HG02571 (cell line): ENCODE results near the gene ITPK1.
"Not testable (repeated sequence)": the region's sequence is repeated elsewhere in the genome, so short reads cannot be mapped to it uniquely, and the experiment has no call there.

Experiments
- ATAC-seq: cut with Tn5 transposase; IDR thresholded peaks from one replicate; pipeline ENCODE4 v1.9.1; 2021; ENCODE audit warnings: mild to moderate bottlenecking, moderate library complexity; ENCODE audit not compliant: unreplicated experiment

ITPK1 gene

DNA sequence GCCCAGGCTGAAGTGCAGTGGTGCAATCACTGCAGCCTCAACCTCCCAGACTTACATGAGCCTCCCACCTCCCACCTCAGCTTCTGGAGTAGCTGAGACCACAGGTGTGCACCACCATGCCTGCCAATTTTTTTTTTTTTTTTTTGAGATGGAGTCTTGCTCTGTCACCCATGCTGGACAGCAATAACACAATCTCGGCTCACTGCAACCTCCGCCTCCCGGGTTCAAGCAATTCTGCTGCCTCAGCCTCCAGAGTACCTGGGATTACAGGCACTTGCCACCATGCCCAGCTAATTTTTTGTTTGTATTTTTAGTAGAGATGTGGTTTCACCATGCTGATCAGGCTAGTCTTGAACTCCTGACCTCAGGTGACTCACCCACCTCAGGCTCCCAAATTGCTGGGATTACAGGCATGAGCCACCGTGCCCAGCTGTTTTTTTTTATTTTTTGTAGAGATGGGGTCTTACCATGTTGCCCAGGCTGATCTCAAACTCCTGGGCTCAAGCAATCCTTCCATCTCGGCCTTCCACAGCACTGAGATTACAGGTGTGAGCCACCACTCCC lies 15.6 kb upstream of the ITPK1 start:
- not testable (repeated sequence) for ATAC-seq

DNA sequence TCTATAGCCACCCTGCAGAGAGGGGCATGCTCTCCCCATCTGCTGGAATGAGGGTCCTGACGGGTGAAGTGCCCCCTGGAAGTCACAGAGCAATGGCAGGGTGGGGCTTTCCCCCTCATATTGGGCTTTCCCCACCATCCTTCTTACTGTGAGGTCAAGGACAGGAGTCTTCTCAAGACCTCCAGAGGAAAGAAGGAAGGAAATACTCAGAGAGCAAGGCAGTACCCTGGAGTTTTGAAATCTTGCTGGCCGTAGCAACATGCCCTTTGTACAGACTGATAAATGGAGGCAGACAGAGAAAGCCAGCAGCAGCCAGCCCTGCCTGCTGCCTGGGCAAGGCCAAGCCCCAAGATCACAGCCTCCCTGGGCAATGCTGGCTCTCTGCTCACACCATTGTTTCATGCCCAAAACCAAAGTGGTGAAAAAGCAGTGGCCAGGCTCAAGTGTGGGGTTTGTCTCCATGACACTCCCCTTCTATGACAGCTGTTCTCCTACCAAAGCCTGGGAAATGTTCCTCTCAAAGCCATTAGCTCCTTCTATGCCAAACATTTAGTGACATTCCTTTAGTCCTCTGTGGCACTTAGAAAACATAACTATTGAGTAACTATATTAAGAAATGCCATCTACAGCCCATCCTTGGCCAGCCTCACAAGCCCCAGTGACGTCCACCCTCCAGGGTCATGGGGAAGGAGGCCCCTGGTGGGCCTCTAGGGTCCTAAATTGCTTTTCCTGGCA lies 13.2 kb upstream of the ITPK1 start:
- no peak for ATAC-seq

DNA sequence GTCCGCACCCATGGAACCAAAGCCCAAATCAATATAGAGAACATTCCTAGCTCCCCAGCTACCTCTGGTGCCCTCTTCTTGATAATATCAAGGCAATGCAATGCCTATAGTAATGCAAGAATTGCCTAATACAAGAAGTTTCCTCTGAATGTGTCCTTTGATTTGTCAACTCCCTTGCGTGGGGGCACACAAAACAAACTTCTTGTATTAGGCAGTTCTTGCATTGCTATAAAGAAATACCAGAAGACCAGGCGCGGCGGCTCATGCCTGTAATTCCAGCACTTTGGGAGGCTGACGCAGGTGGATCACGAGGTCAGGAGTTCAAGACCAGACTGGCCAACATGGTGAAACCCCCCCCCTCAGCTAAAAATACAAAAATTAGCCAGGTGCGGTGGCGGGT lies 10.4 kb upstream of the ITPK1 start:
- ATAC-seq = no peak

DNA sequence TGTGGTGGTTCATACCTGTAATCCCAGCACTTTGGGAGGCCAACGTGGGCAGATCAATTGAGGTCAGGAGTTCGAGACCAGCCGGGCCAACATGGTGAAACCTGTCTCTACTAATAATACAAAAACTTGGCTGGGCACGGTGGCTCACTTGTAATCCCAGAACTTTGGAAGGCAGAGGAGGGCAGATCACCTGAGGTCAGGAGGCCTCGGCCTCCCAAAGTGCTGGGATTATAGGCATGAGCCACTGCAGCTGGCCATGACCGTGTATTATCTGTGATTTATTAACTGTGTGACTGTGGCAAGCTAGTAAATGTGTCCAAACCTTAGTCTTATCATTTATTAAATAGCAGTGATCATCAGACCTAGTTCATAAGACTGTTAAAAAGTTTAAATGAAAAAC lies 7.1 kb upstream of the ITPK1 start:
- ATAC-seq = no peak

DNA sequence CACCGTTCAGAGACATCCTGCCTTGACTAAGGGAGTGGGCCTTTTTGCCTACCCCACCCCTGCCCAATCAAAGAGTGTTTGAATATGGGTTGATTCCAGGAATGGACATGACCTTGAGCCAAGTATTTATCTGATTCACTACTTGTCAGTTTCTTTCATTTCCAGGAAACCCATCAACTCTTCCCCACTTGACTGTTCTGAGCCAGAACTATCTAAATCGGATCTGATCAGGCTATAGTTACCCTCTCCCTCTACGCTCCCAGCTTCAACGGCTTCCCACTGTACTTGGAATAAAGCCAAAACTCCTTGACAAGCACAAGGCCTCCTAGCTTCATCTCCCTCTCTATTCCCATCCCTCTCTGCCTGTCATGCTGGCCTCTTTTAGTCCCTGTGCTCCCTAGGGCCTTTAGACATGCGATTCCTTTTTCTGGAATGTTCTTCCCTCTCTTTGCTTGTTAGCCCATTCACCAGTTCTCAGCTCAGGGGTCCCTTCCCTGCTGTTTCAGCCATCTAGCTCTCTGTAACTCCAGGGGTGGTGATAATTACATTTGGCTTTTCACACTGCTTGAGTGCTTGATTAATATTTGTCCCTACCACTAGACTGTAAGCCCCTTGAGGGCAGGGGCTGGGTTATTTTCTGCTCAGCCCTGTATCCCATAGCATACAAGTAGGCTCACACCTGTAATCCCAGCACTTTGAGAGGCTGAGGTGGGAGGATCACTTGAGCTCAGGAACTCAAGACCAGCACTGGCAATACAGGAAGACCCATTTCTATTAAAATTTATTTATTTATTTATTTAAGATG lies 5.5 kb upstream of the ITPK1 start:
- no peak for ATAC-seq

DNA sequence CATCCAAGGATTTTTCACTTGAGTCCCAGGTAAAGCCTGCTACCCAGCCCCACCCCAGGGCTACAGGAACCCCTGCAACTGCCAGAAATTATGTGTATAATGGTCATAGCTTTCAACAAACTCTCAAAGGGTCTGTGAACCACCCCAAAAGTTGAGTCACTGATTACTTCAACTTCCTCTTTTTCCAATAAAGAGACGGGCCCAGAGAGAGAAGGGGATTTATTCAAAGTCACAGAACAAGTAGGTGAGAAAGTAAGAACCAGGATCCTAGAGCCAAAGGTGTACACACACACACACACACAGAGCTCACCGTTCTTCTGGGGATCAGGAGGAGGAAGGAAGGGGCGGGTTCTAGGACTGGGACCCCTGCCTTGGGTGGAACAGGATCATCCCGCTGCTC lies 4.8 kb upstream of the ITPK1 start:
- ATAC-seq = no peak

DNA sequence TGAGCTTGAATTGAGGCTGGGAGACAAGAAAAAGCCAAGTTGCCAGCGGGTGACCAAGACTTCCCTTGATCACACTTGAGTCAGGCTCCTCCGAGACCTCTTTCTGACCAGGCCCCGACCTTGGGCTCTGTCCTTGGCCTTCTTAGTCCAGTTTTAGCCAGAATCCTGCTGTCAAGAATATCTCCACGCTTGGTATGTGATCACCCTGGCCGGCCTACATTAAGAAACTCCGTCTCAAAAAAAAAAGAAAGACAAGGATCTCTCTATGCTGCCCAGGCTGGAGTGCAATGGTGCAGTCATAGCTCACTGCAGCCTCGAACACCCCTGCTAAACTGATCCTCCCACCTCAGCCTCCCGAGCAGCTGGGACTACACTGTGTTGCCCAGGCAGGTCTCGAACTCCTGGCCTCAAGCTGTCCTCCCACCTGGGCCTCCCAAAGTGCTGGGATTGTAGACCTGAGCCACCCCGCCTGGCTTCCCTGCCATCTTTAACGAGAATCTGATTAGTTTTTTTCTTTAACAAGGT lies 1.0 kb upstream of the ITPK1 start:
- ATAC-seq = no peak

DNA sequence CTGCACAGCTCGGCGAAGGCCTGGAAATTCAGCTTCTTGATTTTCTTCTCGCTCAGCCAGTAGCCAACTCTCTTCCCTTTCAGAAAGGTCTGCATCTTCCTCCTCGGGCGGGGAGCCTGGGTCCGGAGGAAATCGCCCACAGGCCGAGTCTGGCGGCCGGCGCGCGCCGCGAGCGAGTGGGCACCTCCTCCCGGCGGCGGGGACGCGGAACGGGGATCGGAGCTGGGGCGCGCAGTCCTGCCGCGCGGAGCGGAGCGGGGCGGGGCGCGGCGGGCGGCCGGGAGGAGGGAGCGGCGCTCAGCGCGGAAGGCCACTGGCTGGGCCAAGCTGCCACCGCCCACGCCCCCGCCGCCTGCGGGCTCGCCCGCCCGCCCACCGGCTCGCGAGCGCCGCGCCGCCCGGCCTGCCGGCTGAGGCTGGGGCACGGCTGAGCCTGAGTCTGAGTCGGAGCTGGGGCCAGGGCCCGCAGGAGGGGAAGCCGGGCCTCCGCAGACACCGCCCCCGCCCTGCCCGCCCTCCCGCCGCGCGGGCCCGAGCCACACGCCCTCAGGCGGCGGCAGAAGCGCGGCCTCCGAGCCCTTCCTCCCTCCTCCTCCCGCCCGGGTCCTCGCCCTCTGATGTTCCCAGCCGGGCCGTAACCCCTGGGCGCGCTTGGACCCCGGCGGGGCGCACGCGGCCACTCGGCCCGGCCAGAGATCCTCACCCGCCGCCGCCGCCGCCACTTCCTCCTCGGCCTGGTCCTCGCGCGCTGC lies 480 bp downstream of the ITPK1 start:
- ATAC-seq = peak; percentile 78

DNA sequence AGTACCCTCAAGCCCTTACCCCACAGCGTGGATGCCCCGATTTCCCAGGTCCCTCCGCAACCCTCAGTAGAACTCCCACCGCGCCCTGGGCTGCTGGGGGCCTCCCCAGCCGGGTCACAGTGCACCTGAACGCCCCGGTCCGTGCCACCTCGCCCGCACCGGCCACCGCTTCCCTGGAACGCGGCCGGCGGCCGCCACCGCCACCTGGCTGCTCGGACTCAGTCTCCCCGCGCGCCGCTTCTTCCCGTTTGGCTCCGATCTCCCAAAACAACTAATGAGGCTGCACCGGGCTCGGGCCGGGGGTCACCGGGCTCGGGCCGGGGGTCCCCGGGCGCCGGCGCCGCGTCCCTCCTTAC lies 1.0 kb downstream of the ITPK1 start:
- ATAC-seq = no peak

DNA sequence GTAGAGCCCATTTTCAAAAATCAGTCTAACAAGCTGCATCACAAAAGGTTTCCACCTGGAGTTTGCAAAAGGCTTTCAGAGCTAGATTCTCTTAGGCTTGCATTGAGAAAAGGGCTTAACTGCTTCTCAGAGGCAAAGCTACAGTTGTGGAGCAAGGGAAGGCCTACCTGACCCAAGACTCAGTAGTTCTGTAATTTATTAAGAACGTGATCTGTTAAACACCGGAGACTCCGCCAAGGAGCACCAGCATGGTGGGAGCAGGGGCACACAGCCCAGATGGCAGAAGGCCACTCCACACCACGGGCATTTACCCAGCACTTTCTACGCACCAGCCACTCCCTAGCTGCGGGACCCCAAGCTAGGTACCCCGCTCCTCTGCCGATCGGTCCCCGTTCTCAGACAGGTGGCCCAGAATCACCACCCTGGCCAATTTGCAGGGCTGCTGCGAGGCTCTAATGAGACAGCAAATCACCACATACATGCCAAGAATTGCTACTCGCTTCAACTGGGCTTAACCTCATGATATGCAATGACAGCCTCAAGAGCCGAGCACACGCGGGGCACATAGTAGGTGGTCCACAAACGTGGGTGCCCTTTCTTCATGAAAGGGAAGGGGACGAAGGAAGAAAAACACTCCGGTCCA lies 1.5 kb downstream of the ITPK1 start:
- ATAC-seq = no peak

DNA sequence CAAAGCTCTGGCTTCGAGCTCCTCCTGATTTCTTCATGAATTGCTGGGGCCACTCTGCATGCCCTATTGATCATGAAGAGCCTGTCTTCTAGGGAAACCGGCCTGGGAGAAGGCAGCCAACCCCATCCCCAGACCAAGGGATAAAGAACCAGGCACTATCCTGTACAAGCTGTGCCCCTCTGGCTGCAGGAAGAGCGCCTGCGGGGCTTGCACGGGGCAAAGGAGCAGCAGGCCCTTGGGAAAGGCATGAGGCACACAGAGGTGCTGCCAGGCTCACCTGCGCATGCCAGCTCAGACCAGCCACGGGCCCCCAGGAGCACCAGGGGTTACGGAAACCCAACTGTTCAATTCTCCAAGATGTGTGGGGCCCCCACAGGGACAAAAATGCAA lies 2.1 kb downstream of the ITPK1 start:
- ATAC-seq = no peak

DNA sequence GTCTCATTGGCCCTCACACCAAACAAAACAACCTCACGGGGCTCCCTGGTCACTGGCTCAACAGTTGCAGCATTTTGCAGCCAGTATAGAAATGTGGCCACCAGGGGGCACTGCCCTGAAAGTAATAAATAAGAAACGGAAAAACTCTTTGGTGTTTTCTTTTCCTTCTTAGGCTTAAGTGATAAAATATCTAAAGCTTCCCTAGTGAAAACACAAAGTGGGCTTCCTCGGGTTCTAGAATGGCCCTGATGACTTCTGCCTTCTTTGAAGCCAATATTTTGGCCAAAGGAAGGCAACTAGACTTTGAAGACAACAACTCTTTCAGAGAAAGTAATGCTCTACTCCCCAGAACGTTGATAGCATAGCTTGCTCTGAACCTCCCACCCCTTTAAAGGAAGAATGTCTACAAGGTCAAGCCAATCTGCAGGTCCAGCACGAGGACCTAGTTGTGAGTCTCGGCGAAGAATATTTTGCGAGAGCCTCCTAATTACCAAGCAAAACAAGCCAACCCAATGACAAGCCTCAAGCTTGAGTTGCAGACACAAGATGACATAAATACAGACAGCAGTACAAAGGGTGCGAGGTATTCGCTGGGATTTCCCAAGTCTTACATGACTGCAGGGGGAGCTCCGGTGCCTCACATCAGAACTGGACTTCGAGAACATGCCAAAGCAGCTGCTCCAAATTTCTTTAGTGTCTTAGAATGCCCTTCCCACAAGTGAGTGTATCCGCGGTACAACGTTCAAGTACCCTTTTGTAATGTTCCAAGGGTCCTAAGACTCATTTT lies 2.6 kb downstream of the ITPK1 start:
- no peak for ATAC-seq

DNA sequence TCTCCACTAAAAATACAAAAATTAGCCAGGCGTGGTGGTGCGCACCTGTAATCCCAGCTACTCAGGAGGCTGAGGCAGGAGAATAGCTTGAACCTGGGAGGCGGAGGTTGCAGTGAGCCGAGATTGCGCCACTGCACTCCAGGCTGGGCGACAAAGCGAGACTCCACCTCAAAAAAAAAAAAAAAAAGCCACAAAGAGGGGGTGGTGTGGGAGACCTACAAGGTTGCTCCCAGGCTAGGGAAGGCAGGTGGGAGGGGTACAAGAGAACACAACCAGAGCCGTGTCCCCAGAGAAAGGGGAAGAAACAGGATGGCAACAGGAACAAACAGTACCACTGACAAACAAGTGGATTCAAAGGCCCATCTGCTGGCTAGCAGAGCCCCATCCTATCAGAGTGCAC lies 4.2 kb downstream of the ITPK1 start:
- ATAC-seq = not testable (repeated sequence)

DNA sequence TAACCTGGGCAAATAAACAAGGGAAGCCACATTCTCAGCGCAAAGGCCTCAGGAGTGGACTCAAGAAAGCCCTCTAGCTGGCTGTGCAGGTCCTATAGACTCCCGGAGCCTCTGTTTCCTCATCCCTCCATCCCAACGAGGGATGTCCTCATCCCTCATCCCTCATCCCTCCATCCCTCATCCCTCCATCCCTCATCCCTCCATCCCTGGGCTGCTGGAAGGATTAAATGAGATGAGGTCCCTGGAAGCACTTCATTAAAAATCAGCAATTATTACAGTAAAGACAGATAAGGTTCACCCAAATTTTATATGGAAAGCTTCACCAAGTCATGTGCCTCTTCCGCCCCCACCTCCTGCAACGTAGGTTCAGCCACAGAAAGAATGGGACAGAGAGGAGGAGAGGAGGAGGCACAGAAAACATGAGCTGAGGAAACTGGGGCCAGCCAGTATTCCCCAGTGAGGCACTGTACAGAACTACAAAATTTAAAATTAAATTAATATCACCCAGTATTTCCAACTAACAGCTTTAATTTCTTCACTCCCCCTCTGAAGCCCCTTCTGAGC lies 4.8 kb downstream of the ITPK1 start:
- ATAC-seq = no peak

DNA sequence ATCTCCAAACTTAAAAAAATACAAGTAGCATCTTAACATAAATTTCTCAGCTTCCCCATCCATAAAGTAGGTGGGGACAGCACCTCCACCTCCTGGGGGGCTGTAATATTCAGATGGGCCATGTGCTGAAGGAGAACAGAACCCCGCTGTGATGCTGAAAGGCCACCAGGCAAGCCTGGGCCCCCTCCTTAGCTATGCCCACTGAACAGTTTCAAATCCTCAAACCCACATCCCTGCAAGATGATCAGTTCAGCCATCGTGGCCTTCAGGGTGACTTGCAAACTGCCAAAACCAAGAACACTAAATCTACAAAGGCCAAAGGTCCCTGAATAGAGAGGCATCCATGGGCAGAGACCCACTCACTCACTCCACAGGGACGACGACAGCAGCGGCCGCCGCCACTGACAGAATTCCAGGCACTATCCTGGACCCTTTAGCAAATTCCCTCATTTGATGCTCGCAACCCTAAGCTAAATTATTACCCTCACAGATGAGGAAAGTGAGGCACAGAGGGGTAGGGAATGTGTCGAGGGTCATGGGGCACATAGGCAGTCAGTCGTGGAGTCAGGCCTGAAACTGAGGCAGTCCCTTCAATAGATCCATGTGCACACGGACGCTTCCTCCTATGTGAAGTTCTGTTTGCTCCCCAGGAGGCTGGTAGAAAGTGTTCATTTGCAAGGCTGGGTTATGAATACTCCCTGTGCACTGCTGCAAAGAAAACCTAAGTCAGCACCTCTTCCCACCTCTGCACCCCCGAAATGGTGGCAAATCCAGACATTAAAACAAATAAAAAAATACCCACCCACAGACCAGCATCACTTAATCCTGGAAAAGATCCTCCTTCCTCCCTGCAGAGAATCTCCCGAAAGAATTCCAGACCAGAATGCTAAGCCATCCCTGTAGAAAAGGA lies 5.9 kb downstream of the ITPK1 start:
- no peak for ATAC-seq

DNA sequence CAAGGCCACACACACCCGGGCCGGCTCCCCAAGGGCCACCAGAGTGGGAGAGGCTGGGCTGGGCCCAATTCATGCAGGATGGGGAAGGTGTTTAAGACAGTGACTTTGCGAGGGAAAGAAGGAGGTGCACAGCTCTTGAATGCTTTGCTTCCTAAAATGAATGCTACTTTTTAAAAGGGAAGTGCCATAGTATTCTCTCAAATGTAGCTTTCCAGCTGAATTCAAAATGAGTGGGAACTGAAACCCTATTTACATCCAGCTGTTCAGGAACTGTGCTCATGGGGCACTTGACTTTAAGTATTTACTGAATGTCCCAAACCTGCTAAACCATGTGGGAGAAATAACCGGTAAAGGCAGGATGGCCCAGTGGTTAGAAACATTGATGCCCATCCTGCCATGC lies 7.6 kb downstream of the ITPK1 start:
- ATAC-seq = no peak

DNA sequence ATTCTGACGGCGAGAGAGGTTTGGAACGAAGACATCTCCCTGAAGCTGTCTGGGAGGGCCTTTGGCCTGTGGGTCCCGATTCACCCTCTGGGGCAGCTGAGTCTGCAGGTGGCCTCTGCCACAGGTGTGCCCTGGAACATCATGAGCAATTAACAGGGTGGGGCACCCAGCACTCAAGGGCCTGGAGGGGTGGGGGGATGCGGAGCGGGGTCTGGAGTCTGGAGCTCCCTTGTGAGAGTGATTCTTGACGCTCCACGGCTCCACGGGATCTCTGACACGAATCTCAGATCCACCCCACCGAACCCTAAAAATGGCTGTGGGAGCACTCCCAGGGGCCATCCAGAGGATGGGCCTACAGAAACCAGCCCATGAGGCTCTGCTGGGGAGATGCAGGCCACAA lies 8.3 kb downstream of the ITPK1 start:
- no peak for ATAC-seq

DNA sequence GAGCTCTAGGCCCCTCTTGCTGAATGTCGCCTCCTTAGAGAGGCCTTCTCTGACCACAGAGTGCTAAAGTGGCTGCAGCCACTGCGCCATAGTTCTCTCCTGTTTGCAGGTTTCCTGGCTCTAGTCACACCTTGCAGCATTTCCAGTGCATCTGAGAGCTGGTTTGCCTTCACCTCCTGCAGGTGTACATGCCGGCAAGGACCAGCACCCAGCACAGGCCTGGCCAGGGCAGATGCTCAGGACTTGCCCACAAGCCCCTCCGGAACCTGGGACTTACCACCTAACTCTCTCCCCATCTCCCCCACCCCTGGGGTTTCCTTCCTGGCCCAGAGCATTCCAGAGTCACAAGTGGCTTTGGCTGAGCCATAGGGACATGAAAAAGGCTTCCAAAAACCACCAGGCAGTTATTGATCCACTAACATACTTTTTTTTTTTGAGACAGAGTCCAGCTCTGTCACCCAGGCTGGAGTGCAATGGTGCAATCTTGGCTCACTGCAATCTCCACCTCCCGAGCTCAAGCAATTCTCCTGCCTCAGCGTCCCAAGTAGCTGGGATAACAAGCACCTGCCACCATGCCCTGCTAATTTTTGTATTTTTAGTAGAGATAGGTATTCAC lies 9.1 kb downstream of the ITPK1 start:
- ATAC-seq = no peak
